Frontal cortex (tissue), 4 donors: ENCODE measurements around the gene VPS8. TPM values are rescaled to one million over a fixed set of nuclear protein-coding genes. Genes with fewer than 3 reads are reported as not detected.
"Not testable (repeated sequence)": the region's sequence is repeated elsewhere in the genome, so short reads cannot be mapped to it uniquely, and the experiment has no call there.

ENCODE experiments used
- DNase-seq, 2 donors: peaks; one replicate each; pipeline ENCODE4 v3.0.0; 2012; ENCODE audit warnings: low spot score in 2 of 2
- FAIRE-seq: peaks from 2 replicates; lab custom pipeline; 2012; peaks lifted over from hg19 to GRCh38; lab: Jason Lieb, UNC
- total RNA-seq: library from RNA; depleted of rRNA; stranded (reverse); fragments of >200 nt; gene quantifications from one replicate; pipeline ENCODE4 v1.2.3, GENCODE V29; 2014
- donor health status: control.
- donor health status: control.
- donor health status: control.

Gene VPS8
- total RNA-seq, 1 donor from 2014 or later: 145 TPM

GRCh38 chr3:184953401-184953800, 141.4 kb downstream of the VPS8 start:
- FAIRE-seq (no peak), DNase-seq (no peak)

GRCh38 chr3:184954251-184954650, 142.3 kb downstream of the VPS8 start:
- FAIRE-seq: no peak
- DNase-seq: no peak

GRCh38 chr3:184954851-184955250, 142.9 kb downstream of the VPS8 start:
- FAIRE-seq, DNase-seq: not testable (repeated sequence)

GRCh38 chr3:184965639-184966430, 153.9 kb downstream of the VPS8 start:
- FAIRE-seq: no peak

GRCh38 chr3:184968115-184968514, 156.1 kb downstream of the VPS8 start:
- FAIRE-seq (no peak), DNase-seq (no peak)

More at GRCh38 chr3:184965639-184966430, 153.9 kb downstream of the VPS8 start:
- DNase-seq: no peak

GRCh38 chr3:184970186-184970585, 158.2 kb downstream of the VPS8 start:
- DNase-seq: no peak
- FAIRE-seq: no peak

- no peak for DNase-seq
Measured at GRCh38 chr3:184977796-184978195, 165.8 kb downstream of the VPS8 start.

GRCh38 chr3:184981071-184981470, 169.1 kb downstream of the VPS8 start:
- no peak for DNase-seq
- FAIRE-seq: no peak

More at GRCh38 chr3:184977796-184978195, 165.8 kb downstream of the VPS8 start:
- no peak for FAIRE-seq

- no peak for DNase-seq
- FAIRE-seq: no peak
Measured at GRCh38 chr3:184982076-184982475, 170.1 kb downstream of the VPS8 start.

- no peak for DNase-seq
- no peak for FAIRE-seq
Measured at GRCh38 chr3:184985586-184985985, 173.6 kb downstream of the VPS8 start.

- FAIRE-seq: no peak
- DNase-seq: no peak
Measured at GRCh38 chr3:184986366-184986889, 174.5 kb downstream of the VPS8 start.

- DNase-seq (no peak), FAIRE-seq (no peak)
Measured at GRCh38 chr3:184993394-184993793, 181.4 kb downstream of the VPS8 start.

- DNase-seq, FAIRE-seq: not testable (repeated sequence)
Measured at GRCh38 chr3:185003876-185004275, 191.9 kb downstream of the VPS8 start.

- no peak for FAIRE-seq
Measured at GRCh38 chr3:185009650-185010049, 197.7 kb downstream of the VPS8 start.

GRCh38 chr3:185017584-185017983, 205.6 kb downstream of the VPS8 start:
- FAIRE-seq, DNase-seq: not testable (repeated sequence)

More at GRCh38 chr3:185009650-185010049, 197.7 kb downstream of the VPS8 start:
- no peak for DNase-seq

- FAIRE-seq: not testable (repeated sequence)
Measured at GRCh38 chr3:185017996-185018395, 206.0 kb downstream of the VPS8 start.

GRCh38 chr3:185021256-185021655, 209.3 kb downstream of the VPS8 start:
- FAIRE-seq: no peak
- DNase-seq: no peak

More at GRCh38 chr3:185017996-185018395, 206.0 kb downstream of the VPS8 start:
- DNase-seq: not testable (repeated sequence)

GRCh38 chr3:185024406-185024805, 212.4 kb downstream of the VPS8 start:
- FAIRE-seq (no peak), DNase-seq (no peak)

- DNase-seq (no peak), FAIRE-seq (no peak)
Measured at GRCh38 chr3:185024966-185025365, 213.0 kb downstream of the VPS8 start.

GRCh38 chr3:185028121-185028520, 216.2 kb downstream of the VPS8 start:
- FAIRE-seq (no peak), DNase-seq (no peak)

- DNase-seq (no peak), FAIRE-seq (no peak)
Measured at GRCh38 chr3:185029086-185029485, 217.1 kb downstream of the VPS8 start.
